Upper lobe of left lung (tissue), 4 donors: ENCODE results near the gene CHST14.

Experiments used
- EP300 ChIP-seq, 4 donors: sonication (generic); formaldehyde crosslinking; IDR thresholded peaks; one replicate each; pipeline ENCODE4 v1.5.1; 2017; ENCODE audit warnings: antibody characterized with exemption in 4 of 4, control low read depth in 2 of 4
- POLR2A ChIP-seq, 4 donors: fragments of 450-650 bp; IDR thresholded peaks; one replicate each; pipeline ENCODE4 v1.5.1; 2016 to 2017; ENCODE audit warnings: antibody characterized with exemption in 4 of 4, mild to moderate bottlenecking in 2 of 4
- POLR2AphosphoS5 ChIP-seq, 2 donors: sonication (generic); formaldehyde crosslinking; IDR thresholded peaks; one replicate each; pipeline ENCODE4 v1.5.1; 2017; ENCODE audit warnings: antibody characterized with exemption in 2 of 2
- TF ChIP-seq, protein P1 (sequence below), 6 experiments: fragments of 450-650 bp in 4 of 6; fragments of 200-600 bp in 2 of 6; sonication (generic) in 2 of 6; IDR thresholded peaks; one replicate each; pipeline ENCODE4 v1.5.1; 2016 to 2019; ENCODE audit warnings: antibody characterized with exemption in 6 of 6

- TF ChIP-seq, protein P1, sequence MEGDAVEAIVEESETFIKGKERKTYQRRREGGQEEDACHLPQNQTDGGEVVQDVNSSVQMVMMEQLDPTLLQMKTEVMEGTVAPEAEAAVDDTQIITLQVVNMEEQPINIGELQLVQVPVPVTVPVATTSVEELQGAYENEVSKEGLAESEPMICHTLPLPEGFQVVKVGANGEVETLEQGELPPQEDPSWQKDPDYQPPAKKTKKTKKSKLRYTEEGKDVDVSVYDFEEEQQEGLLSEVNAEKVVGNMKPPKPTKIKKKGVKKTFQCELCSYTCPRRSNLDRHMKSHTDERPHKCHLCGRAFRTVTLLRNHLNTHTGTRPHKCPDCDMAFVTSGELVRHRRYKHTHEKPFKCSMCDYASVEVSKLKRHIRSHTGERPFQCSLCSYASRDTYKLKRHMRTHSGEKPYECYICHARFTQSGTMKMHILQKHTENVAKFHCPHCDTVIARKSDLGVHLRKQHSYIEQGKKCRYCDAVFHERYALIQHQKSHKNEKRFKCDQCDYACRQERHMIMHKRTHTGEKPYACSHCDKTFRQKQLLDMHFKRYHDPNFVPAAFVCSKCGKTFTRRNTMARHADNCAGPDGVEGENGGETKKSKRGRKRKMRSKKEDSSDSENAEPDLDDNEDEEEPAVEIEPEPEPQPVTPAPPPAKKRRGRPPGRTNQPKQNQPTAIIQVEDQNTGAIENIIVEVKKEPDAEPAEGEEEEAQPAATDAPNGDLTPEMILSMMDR (IDR thresholded peaks at IDR 0.05): no peak
- no peak for TF ChIP-seq POLR2A (IDR thresholded peaks at IDR 0.05)
- TF ChIP-seq POLR2AphosphoS5 (IDR thresholded peaks at IDR 0.05): no peak
- no peak for TF ChIP-seq EP300 (IDR thresholded peaks at IDR 0.05)
These were observed 901 bp upstream of the CHST14 start for GRCh38 chr15:40469776-40470390.
